GM21723 (cell line): ENCODE measurements around the gene CDKN2D.

Experiments used
- ATAC-seq: cut with Tn5 transposase; IDR thresholded peaks from one replicate; pipeline ENCODE4 v1.9.1; 2021; ENCODE audit warnings: mild to moderate bottlenecking, moderate library complexity; ENCODE audit not compliant: unreplicated experiment

Gene CDKN2D

DNA sequence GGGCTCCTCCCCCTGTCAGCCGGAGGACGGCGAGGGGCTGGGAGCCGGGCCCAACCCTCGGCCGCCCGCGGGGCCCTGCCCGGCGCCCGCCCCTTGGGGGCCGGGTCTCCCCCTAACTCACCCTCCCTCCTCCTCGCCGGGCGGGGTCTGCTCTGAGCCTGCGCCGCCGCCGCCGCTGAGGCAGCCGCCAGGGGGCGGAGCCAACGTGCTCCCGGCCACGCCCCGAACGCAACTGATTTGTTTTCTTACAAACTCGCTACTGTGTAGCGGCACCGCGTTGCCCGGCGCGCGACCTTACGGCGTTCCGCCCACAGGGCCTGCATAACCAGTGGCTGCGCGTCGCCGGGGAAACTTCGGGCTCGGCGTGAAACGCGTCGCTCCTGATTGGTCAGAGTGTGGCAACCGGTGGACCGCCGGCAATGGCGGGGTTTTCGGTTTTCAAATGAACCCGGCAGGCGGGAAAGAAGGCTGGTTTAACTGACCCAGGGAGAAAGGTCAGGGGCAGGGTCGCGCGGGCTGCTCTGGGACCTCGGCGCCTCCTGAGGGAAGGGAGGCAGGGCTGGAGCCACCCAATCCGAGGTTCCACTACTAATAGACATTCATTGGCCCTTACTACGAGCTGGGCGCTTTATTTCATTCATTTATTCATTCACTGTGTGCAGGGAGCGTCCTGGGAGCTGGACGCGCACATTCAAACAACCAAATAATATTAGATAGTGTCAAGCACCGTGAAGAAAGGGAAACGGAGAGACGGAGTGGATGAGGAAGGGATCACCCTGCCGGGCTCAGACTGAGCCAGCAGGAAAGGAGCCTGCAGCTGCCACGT lies at the start of gene CDKN2D:
CDKN2D (minus strand) TSS at position 154 of the 826 bp plus-strand sequence. CDS start 326 bp downstream, outside the sequence.
- peak; percentile 61 for ATAC-seq

DNA sequence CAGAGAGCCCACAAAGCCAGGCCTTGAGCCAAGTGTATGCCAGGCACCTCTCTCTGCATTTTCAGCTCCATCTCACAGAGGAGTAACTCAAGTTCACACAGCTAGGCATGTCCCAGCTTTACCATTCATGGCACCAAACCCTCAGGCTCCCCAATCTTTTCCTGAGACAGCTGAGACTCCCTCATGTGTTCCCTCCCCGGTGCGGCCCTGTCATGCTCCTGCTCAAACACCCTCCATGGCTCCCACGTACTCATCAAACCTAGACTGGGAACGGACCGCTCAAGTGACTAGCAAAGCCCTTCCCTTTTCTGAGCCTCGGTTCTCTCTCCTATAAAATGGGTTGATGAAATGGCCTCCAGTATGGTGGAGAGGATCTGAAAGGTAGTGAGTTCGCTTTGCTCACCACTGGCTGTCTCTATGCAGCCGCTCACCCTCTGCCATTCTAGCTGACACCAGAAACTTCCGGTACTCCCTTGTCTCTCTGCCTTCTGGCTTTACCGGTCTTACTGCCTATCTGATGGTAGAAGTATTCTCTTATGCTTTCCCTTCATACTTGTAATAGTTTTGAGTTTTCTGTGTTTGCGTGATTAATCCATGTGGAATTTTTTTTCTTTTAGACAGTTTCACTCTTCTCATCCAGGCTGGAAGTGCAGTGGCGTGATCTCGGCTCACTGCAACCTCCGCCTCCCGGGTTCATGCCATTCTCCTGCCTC lies 48.8 kb upstream of the CDKN2D start:
- ATAC-seq, result no peak

DNA sequence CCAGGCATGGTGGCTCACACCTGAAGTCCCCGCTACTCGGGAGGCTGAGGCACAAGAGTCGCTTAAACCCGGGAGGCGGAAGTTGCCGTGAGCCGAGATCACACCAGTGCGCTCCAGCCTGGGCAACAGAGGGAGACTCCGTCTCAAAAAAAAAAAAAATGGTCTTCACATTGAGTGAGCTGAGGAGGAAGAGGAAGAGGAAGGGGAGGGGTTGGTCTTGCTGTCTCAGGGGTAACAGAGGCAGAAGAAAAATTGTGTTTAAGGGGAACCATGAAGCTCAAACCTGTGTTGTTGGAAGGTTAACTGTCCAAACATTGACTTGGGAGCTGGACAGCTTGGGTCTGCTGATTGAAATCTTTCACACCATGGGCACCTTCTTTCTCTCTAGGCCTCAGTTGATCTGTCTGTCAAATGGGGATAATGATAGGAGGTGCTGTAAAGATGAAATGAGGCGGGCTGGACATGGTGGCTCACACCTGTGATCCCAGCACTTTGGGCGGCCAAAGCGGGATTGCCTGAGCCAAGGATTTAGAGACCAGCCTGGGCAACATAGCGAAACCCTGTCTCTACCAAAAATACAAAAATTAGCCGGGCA lies 46.7 kb upstream of the CDKN2D start:
- ATAC-seq, result no peak

DNA sequence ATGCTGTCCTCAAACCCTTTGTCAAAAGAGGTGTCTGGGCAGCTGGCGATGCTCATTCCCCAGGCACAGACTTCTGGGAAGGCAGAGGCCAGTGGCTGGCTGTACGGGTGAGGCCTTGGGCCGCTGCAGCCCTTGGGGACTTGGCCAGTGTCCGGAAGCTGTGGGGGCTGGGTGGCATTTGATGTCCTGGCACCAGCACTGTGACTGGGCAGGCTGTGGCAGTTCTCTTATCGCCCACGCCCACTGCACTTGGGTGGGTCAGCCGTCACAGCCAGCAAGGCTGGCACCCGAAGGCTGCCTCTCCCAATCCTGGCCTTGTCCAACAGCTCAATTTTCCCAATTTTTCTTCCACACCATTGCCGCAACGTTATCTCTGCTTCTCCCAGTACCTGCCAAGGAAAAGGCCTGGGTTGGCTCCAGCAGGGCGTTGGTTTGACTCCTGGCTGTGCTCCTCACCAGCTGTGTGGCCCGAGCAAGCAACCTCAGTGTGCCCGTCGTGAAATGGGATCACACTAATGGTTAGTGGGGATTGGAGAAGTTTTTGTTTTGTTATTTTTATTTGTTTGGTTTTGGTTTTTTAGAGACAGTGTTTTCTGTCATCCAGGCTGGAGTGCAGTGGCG lies 43.8 kb upstream of the CDKN2D start:
- ATAC-seq, result no peak

DNA sequence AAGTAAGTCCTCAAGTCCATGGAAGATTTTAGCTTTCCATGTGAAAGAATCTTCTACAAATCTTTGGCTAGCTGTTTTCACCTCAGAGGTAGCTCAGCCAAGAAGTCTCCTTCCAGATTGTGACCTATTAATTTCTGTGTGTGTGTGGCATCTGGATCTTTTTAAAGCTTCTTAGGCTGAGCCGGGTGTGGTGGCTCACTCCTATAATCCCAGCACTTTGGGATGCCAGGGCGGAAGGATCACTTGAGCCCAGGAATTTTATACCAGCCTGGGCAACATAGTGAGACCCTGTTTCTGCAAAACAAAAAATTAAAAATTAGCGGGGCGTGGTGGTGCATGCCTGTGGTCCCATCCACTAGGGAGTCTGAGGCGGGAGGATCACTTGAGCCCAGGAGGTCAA lies 43.1 kb upstream of the CDKN2D start:
- ATAC-seq, result no peak

DNA sequence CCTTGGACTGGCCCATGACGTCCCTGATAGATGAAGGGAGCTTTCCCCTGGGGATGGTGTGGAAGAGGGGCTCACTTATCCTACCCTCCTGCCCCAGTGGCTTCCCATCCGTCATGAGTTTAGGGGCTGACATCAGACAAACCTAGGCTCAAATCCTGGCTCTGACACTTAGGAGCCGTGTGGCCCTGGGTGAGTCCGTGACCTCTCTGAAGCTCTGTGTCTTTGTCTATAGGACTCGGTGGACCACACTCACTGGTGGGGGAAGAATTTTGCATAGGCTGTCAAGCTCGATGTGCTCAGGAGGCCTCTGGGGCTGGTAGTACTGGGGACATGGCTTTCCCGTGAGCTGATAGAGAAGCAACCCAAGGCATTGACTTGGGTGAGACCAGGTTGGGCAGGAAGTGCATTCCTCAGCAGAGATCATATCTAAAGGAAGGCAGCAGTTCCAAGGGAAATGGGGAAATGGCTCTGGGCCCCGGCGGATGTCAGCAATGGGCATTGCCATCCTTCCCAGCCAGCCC lies 35.7 kb upstream of the CDKN2D start:
- no peak for ATAC-seq

DNA sequence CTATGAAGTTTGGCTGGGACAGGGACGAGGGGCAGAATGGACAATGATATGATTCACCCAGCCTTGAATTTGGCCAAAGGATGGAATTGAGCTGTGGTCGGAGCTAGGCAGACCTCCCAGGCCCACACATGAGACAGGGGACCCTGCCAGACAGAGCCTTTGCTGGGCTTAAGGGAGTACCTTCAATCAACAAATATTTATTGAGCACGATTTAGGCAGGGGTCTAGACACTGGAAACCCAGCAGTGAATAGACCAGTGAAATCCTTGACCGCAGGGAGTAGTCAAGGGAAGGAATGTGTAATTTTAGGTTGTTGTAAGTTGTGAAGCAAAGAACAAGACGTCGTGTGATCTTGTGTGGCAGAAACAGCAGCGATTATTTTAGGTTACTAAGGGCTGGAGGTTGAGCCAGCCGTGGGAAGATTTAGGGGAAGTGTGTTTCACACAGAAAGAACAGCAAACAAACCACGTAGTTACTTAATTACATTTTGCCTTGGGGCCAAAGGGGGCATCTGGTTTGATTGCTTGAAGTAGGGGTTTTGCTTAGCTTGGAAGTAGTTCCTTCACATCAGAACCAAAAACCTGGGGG lies 35.2 kb upstream of the CDKN2D start:
- no peak for ATAC-seq

DNA sequence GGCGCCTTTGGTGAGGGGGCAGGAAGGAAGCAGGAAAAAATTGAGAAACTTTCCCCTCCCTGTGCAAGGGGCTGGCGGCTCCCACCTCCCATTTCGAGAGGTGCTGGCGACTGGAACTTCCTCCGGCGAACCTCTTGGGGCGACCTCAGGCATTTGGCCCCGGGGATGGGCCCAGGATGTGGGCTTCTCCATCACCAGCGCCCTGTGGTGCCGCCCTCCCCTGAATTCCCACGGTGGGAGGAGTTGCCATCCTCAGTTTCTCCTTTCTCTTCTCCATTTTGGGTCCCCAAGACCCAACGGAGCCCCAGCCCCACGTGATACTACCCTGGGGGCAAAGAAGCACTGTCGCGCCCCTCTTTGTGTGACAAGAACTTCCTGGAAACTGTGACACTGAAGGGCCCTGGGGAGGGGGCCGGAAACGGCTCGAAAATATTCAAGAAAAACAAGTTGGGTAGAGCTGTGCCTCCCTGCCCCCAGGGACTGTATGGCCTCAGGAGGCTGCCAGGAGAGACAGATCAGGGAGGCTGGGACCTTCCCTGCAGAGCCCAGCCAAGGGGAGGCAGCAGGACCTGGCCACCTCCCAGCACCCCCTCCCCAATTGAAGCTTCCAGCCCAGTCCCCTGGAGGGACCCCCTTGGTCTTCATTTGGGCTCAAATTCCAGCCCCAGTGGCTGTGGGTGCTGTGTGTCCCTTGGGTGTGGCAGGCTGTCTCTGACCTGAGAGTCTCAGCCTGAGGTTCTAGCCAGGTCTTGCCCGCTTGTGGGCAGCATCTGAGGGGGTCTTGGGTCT lies 34.5 kb upstream of the CDKN2D start:
- ATAC-seq, result no peak

DNA sequence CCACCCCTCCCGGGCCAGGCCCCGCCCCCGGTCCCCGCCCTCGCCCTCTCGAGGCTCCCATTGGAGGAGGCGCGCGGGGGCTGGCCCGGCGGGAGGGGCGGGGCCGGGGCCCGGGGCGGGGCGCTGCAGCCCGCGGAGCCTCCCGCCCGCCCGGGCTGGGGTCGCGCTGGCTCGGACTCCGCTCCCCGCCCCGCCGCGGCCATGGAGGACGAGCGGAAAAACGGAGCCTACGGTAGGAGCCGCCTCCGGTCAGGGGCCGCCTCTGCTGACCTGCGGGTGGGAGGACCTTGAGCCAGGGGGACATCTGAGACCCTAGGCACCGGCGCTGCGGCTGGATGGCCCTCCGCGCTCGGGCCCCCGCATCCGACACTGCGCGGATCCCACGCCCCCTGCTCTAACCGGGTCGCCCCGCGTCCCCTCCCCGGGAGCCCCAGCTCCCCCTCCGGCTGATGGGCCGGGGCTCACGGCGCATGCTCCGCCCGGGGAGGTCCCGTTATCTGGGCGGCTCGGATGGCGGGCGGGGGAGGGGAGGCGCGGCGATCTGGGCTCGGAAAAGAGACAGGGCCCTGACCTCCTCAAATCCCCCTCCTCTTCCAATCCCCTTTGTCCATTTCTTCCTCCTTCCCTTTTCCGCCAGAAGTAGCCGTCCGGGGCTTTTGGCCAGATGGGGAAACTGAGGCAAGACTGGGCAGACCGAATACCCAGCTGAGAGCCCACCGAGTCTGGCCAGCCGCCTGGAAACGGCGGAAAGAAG lies 33.7 kb upstream of the CDKN2D start:
- ATAC-seq, result peak; percentile 58

DNA sequence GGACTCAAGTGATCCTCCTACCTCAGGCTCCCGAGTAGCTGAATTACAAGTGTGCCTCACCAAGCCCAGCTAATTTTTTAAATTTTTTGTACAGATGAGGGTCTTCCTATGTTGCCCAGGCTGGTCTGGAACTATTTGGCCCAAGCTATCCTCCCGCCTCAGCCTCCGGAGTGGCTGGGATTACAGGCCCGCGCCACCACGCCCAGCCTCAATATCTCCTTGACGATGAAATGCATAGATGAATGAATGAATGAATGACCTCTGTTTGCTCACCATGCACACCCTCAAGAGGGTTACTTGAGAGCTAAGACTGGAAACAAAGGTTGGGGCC lies 33.2 kb upstream of the CDKN2D start:
- no peak for ATAC-seq

DNA sequence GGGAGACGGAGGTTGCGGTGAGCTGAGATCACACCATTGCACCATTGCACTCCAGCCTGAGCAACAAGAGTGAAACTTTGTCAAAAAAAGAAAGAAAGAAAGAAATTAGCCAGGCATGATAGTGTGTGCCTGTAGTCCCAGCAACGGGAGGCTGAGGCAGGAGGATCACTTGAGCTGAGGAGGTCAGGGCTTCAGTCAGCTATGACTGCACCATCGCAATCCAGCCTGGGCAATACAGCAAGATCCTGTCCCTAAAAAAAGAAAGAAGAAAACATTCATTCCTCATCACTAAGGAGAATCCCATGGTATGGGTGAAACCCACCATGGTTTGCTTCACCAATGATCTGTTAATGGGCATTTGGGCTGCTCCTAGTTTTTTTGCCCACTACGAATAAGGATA lies 31.4 kb upstream of the CDKN2D start:
- no peak for ATAC-seq

DNA sequence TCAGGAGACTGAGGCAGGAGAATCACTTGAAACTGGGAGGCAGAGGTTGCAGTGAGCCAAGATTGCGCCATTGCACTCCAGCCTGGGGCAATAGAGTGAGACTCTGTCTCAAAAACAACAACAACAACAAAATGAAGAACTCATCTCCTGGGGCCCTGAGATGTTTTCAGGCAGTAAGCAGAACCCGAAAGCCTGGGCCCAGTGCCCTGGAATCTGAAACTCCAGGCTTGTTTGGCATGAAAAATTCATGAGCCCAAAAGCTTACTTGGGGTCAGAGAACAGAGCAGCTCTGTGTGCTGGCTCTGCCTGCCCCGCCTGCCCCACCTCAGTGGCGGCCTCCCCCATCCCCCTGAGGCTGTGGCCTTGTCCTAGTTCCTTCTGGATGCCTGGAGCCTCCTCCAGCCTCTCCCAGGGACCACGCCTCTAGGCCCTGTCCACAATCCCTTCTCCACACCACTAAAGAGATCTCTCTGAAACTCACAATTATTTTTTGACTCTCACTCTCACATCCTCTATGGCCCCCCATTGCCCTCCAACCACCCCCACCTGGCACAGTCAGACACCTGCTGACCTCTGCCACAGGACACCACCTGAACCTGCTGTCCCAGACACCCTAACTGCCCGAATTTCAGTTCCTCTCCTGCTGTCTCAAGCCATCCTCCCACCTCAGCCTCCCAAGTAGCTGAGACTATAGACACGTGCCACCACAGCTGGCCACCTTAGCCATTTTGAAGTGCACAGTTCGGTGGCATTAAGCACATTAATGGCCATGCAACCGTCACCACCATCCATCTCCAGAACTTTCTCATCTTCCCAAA lies 25.2 kb upstream of the CDKN2D start:
- ATAC-seq, result peak; percentile 40

DNA sequence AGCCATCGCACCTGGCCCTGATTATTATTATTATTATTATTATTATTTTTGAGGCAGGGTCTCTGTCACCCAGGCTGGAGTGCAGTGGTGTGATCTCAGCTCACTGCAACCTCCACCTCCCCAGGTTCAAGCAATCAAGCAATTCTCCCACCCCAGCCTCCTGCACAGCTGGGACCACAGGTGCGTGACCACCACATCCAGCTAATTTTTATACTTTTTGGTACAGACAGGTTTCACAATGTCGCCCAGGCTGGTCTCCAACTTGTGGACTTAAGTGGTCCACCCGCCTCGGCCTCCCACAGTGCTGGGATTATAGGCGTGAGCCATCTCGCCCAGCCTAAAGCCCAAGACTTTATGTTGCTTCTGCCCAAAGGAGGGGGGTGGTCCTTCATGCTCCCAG lies 24.4 kb upstream of the CDKN2D start:
- ATAC-seq, result no peak

DNA sequence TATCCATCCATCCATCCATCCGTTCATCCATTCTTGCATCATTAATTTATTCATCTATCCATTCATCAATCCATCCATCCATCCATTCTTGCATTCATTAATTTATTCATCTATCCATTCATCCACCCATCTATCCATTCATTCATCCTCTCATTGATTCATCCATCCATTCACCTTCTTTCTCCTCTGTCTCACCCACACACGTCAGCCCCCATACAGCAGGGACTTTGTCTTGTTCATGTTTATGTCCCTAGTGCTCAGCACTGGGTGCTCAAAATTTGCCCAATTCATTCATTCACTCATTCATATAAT lies 19.0 kb upstream of the CDKN2D start:
- ATAC-seq, result no peak

DNA sequence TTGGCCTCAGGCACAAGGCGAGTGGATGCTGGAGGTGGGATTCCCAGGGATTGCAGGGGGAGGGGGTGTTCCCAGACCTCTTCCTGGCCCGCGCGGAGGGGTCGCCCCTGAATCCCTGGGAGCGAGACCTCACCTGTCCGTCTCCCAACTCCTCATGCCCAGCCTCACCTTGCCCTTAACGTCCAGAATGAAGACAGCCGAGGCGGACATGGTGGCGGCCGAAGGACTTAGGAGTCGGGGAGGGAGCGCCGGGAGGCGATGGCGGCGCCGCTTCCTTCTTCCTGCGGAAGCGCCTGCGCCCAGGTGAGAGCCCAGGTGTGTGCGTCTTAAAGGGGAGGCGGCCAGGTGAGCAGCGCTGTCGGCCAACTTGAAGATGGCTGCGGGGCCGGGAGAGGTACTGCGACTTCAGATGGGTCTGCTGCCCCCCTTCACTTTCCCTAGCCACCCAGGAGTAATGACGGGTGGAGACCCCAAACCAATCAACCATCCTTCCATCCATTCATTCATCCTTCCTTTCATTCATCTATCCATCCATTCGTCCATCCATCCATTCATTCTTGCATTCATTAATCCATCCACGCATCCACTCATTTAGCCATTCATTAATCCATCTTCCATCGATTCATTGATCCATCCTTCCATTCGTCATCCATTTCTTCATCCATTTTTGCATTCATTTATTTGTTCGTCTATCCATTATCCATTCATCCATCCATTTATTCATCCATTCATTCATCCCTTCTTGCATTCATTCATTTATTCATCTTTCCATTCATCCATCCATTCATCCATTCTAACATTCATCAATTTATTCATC lies 18.5 kb upstream of the CDKN2D start, which contains the start of gene AP1M2:
AP1M2 (minus strand) TSS at position 291 of the 817 bp plus-strand sequence; CDS start at position 210, 81 bp downstream.
- ATAC-seq, result no peak

DNA sequence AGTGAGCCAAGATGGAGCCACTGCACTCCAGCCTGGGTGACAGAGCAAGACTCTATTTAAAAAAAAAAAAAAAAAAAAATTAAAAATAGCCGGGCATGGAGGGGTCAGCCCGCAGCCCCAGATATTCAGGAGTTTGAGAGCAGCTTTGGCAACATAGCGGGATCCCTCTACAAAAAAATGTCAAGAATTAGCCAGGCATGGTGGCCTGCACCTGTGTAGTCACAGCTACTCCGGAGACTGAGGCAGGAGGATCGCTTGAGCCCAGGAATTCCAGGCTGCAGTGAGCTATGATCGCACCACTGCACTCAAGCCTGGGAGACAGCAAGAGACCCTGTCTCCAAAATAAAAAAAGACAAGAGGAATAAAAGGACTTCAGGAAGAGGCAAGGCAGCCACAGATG lies 17.6 kb upstream of the CDKN2D start:
- no peak for ATAC-seq

DNA sequence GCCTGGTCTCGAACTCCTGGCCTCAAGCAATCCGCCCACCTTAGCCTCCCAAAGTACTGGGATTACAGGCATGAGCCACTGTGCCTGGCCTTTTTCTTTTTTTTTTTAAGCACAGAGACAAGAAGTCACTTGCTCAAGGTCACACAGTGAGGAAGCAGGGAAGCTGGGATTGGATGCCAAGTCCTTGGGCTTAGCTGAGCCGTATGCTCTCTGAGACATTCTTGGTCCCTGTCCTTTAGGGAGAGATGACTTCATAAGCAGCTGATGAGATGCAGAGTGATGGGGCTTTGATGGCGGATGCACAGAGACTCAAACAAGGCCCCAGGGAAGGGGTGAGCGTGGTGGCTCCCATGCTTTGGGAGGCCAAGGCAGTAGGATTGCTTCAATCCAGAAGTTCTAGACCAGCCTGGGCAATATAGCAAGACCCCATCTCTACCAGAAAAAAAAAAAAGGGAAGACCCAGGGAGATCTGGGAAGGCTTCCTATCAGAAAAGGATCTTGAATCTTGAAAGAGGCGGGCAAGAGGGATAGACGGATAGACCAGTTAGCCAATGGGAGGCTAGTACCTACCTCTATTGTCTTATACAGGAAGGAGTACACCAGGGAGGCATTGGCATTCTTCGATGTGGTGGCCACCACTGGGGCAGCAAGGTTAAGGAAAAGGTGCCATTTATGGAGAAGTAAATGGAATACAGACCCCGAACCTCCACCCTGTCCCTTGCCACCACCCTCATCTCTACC lies 14.4 kb upstream of the CDKN2D start:
- ATAC-seq, result no peak
